ENCODE measurements around the gene CCDC12.

CCDC12 gene

GRCh38 chr3:46888705-46889104, 87.8 kb downstream of the CCDC12 start:
- DNase-seq = no peak

- DNase-seq = no peak
Observed at GRCh38 chr3:46887980-46888494, 88.5 kb downstream of the CCDC12 start.

- DNase-seq = no peak
Observed at GRCh38 chr3:46885612-46886011, 90.9 kb downstream of the CCDC12 start.

GRCh38 chr3:46884929-46885328, 91.6 kb downstream of the CCDC12 start:
- DNase-seq = no peak

GRCh38 chr3:46884427-46884826, 92.1 kb downstream of the CCDC12 start:
- no peak for DNase-seq

GRCh38 chr3:46883830-46884185, 92.7 kb downstream of the CCDC12 start:
- DNase-seq = no peak

- DNase-seq = no peak
Observed at GRCh38 chr3:46883054-46883829, 93.3 kb downstream of the CCDC12 start.

- DNase-seq = no peak
Observed at GRCh38 chr3:46882377-46883053, 94.0 kb downstream of the CCDC12 start.

- DNase-seq = no peak
Observed at GRCh38 chr3:46881596-46882376, 94.8 kb downstream of the CCDC12 start.

- no peak for DNase-seq
Observed at GRCh38 chr3:46880884-46881595, 95.5 kb downstream of the CCDC12 start.

- DNase-seq = no peak
Observed at GRCh38 chr3:46878781-46879436, 97.6 kb downstream of the CCDC12 start.

GRCh38 chr3:46877406-46878125, 99.0 kb downstream of the CCDC12 start, which contains the start of gene PTH1R:
TSS of gene PTH1R (plus strand) at chr3:46877721. CDS start at chr3:46883560, 5,839 bp downstream.
- no peak for DNase-seq

GRCh38 chr3:46876313-46877300, 99.9 kb downstream of the CCDC12 start:
- no peak for DNase-seq

GRCh38 chr3:46875560-46875959, 101.0 kb downstream of the CCDC12 start:
- DNase-seq = no peak

GRCh38 chr3:46874430-46874829, 102.1 kb downstream of the CCDC12 start:
- DNase-seq = no peak

GRCh38 chr3:46873521-46873920, 103.0 kb downstream of the CCDC12 start:
- no peak for DNase-seq

Measured in central memory CD4-positive, alpha-beta T cell (primary cell).